IPS-NIHi7 (cell line): ENCODE results near the gene RPAP3.
A peak's percentile ranks its signal among the peaks of the same experiment; 100 is the strongest.

ENCODE experiments used
- DNase-seq: peaks from one replicate; pipeline ENCODE4 v3.0.0; 2012; ENCODE audit warnings: mixed read lengths; ENCODE audit errors: extremely low spot score

The RPAP3 gene

GRCh38 chr12:47722136-47722834, 16.5 kb upstream of the RPAP3 start:
- no peak for DNase-seq

- DNase-seq, result no peak
Observed at GRCh38 chr12:47721431-47721973, 15.7 kb upstream of the RPAP3 start.

DNA sequence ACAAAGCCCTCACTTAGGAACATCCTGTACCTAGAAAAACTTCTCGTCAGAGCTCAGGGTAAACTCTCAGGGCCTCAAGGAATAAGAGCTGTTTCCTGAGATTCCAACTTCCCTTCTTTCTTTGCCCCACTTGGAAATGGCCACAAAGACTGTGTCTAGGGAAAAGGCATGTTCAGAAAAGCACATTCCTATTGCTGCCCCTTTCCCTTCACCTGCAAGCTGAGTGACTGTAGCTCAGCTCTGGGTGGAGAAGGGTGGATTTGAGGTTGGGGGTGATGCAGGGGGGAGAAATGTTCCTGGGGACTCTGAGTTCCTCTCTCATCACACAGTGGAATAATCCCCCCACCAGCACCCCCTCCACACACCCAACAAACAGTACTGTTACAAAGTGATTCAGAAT, 12.7 kb upstream of the RPAP3 start:
- no peak for DNase-seq

DNA sequence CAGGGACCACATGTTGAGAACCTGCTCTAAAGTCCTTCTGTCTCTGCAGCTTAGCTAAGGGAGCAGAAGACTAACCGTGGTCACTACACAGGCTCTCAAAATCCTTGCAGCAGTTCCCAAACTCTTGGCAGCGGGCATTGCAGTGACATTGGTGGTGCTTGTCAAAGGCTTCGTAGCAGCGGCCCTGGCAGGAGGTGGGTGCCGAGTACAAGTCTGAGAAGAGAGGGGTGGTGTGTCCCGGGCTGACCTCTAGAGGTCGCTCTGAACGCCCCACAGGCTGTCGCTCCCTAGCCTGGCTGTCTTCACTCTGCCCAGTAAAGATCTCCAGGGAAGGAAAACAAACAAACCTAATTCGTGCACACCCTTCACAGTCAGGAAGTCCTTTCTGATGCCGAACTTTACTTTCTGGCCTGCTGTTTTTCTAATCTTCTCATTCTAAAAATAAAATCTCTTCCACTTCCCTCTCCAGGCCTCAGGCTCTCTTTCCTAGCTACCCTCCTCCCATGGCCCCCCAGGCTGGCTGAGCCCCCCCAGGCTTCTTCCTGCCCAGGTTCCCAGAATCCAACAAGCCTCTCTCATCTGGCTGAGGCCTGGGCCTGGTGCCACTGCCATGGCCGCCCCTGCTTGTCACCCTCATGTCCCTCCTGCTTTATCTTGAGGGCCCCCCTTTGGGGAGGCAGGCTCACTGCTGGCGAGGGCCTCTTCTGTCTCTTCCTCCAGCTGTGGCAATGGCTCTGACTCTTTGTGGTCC, 11.8 kb upstream of the RPAP3 start:
- peak; percentile 98 for DNase-seq

DNA sequence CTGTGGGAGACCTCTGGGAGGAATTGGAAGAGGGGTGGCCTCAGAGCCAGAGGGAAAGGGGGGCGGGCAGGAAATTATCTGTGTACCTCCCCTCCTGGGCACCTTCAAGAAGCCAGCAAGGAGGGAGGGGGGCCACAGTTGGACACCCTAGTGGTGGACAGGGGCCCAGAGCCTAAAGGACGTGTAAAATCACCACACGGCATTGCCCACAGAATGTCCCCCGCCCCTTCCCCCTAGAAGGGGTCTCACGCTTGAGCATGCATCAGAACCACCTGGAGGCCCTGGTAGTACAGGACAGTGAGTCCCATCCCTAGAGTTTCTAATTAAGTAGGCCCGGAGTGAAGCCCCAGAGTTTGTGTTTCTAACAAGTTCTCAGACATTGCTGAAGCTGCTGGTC, 11.2 kb upstream of the RPAP3 start:
- no peak for DNase-seq

DNA sequence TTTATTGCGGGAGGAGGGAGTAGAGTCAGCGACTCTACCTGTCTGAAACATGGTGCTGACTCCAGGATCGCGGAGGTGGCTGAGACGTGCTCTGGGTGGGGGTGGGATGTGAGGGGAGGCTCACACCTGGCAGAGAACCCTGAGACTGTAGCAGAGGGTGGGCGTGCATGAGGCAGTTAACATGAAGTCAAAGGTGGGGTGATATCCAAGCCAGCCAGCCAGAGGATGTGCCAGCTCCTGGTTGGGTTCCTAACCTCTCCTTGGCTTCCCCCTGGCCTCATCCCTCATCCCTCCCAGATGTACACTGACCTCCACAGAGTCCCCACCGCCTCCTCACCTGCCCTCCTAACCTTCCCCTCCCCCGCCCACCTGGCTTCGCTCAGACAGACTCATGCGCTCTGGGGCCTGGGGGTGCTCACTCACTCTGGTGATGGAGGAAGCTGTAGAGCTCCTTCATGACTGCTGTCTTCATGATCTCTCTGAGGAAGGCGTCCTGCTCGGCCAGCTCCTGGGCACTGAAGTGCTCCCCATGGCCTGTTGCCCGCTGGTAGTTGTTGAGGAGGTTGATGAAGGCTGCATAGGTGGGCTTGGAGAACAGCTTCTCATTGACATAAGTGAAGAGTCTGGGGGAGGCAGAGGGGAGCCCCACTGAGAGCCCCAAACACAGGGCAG, 10.2 kb upstream of the RPAP3 start:
- no peak for DNase-seq

GRCh38 chr12:47715393-47715876, 9.6 kb upstream of the RPAP3 start:
- DNase-seq, result peak; percentile 70

DNA sequence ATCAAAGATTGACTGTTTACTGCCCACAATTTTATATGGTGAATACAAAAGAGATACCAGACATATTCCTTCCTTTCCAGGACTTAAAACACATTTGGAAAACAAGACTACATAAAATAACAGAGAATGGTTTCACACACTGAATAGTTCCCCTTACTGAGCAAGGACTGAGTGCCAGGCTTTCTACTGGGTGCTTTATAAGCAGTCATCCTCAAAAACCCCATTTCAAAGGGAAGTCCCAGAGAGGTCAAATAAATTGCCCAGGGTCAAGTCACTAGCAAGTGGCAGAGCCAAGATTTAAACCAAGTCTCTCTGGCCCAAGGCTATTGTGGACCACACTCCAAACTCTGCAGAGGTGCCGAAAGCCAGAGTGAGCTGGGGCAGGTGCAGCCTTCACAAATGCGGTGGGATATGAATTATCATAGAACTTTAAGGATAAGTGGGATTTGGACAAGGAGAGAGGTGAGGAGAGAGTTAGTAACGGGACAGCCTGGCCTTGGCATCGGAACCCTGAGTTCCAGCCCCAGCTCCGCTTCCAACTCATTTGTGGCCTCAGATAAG, 9.1 kb upstream of the RPAP3 start:
- no peak for DNase-seq

DNA sequence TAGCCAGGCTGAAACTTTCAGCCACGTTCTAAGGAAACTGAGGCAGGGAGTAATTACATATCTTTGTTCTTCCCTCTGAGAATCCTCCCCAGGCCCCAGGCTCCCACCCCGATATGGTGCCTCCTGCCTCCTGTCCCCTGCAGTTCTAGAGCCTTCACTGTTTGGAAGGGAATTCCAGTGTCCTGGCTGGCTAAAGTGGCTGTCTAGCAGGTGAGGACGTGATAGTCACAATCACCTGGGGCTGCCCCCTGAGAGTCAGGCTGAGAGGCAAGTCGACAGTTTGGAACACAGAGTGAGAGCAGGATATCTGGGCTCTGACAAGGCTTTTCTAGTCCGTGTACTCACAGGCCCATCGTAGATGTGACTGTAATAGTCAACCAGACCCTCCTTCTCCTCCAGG, 6.3 kb upstream of the RPAP3 start:
- DNase-seq, result no peak

- DNase-seq, result no peak
Observed at GRCh38 chr12:47711448-47711847, 5.6 kb upstream of the RPAP3 start.

DNA sequence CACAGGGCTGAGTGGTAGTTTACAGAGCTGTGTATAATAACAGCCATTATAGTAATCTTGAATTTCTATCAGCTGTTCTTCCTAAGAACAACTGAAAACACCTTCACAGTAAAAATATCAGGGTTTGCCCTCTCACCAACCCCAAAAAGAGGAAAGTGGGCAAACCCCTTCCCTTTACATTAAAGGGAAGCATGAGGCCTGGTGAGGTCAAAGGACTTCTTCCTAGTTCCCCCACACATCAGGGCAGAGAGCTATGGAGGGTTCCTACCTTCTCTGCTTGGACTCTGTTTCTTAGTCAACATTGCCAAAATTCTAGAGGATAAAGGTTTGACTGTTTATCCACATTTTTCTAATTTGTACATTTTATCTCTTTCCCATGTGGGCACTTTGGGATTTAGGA, 4.4 kb upstream of the RPAP3 start:
- no peak for DNase-seq

- DNase-seq, result no peak
Observed at GRCh38 chr12:47709671-47710070, 3.8 kb upstream of the RPAP3 start.

DNA sequence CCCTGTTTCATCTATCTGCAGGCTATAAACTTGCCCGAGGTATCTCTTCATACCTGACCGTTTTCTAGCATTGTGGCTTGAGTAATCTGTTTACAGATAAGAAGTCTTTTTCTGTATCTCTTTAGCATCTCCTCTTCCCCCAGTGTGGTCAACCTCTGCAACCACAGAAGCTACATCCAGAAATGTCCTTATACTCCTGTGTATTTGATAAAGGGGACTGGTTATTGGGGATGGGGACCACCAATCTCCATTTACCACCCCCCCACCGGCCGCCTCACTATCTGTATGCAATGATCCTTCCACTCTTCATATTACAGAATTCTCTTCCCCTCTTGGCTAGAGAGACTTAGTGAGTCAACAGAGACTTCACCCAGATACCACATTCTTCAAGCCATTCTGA, 3.4 kb upstream of the RPAP3 start:
- no peak for DNase-seq

DNA sequence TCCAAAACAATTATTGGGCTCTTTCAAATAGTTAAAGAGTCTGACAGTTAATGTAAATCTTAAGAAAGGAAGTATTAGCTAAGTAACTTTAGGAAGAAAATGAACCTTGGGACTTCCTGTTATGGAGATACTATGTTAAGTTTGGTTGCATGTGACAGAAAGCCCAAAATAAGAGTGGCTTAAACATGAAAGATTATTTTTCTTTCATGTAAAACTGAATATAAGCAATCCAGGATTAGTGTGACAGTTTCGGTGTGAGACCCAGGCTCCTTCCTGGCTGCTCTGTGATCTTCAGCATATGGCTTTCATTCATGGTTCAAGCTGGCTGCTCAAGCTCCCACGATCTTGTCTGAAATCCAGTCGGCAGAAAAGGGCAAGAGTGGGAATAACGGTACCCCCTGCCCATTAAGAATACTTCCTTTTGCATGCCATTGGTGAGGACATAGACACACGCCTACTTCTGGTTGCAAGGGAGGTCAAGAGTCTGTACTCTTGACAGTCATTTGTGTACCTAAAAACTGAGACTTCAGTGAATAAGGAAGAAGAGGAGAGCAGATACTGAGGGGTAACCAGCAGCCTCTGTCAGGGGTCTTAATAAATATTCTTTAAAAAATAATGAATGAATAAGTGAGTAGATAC, 2.2 kb upstream of the RPAP3 start:
- DNase-seq, result no peak

- DNase-seq, result no peak
Observed at GRCh38 chr12:47707355-47707754, 1.5 kb upstream of the RPAP3 start.

DNA sequence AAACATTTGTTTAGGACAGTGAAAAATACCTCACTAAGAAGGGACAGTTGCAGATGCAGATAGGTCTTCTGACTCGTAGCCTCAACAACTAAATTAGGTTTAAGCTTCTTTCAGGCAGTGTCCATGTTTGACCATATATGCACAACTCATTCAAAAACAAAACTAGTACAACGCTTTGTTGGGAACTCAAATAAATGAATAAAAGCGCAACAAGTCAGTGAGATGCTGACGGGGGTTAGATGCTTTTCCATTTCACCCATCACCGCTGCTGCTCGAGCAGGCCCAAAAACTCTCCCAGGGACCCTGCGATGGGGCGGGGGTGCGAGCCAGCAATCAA, 633 bp downstream of the RPAP3 start:
- DNase-seq, result no peak

DNA sequence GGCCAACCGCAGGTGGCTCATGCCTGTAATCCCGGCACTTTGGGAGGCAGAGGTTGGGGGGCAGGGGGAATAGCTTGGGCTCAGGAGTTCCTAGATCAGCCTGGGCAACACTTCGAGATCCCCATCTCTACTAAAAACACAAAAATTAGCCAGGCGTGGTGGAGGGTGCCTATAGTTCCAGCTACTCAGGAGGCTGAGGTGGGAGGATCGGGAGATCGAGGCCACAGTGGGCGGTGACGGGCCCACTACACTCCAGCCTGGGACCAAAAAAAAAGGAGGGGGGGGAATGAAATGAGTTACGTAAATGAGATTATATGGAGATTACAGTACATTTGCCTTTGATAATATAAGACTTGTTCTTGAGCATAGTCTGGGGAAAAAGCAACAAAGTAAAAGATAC, 1.1 kb downstream of the RPAP3 start:
- no peak for DNase-seq

- no peak for DNase-seq
Observed at GRCh38 chr12:47700263-47700662, 5.6 kb downstream of the RPAP3 start.

DNA sequence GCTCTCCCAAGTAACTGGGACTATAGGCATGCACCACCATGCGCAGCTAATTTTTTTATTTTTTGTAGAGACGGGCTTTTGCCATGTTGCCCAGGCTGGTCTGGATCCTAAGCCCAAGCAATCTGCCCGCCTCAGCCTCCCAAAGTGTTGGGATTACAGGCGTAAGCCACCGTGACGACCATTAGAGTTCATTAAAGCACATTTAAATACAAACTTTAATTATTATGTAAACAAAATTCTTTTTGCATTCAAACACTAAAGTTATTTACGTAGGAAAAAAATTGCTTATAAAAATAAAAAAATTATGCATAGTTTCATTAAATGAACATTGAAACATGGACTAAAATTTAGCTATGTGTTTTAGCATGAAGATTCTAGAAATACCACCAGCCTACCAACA, 7.2 kb downstream of the RPAP3 start:
- DNase-seq, result no peak

GRCh38 chr12:47698055-47698454, 7.8 kb downstream of the RPAP3 start:
- no peak for DNase-seq

GRCh38 chr12:47689215-47689614, 16.6 kb downstream of the RPAP3 start:
- no peak for DNase-seq

GRCh38 chr12:47687636-47688035, 18.2 kb downstream of the RPAP3 start:
- no peak for DNase-seq
